Progenitor cell of endocrine pancreas (in vitro differentiated cells): Measurements from ENCODE around the gene SLC16A8. TPM values are rescaled to one million over a fixed set of nuclear protein-coding genes. Genes with fewer than 3 reads are reported as not detected.
"Not testable (repeated sequence)": the region's sequence is repeated elsewhere in the genome, so short reads cannot be mapped to it uniquely, and the experiment has no call there.

Experiments
- DNase-seq: peaks from one replicate; pipeline ENCODE4 v3.0.0; 2021; ENCODE audit warnings: low spot score; ENCODE audit not compliant: unreplicated experiment
- H3K27ac Mint-ChIP-seq: 2 replicates; pipeline ENCODE4 v1.8.0; 2021; ENCODE audit warnings: mild to moderate bottlenecking, moderate library complexity, mixed read lengths
- H3K27me3 Mint-ChIP-seq: 2 replicates; pipeline ENCODE4 v1.8.0; 2021; ENCODE audit warnings: mixed read lengths
- H3K36me3 Mint-ChIP-seq: 2 replicates; pipeline ENCODE4 v1.8.0; 2022; ENCODE audit warnings: mixed read lengths; ENCODE audit not compliant: insufficient read depth
- H3K4me1 Mint-ChIP-seq: 2 replicates; pipeline ENCODE4 v1.8.0; 2021; ENCODE audit warnings: low read depth, mixed read lengths
- H3K4me3 Mint-ChIP-seq: 2 replicates; pipeline ENCODE4 v1.8.0; 2021; ENCODE audit warnings: low read depth, mild to moderate bottlenecking, moderate library complexity, mixed read lengths
- H3K9me3 Mint-ChIP-seq: 2 replicates; pipeline ENCODE4 v1.8.0; 2021; ENCODE audit warnings: low read depth, mixed read lengths
- total RNA-seq: library from RNA; stranded (reverse); gene quantifications from 2 replicates; pipeline ENCODE4 v1.2.1, GENCODE V29; 2021
- TF ChIP-seq, protein P1 (sequence below): fragments of 200-600 bp; sonication (generic); IDR thresholded peaks from one replicate; pipeline ENCODE4 v1.5.0; 2021; ENCODE audit warnings: antibody characterized with exemption, mild to moderate bottlenecking; ENCODE audit not compliant: unreplicated experiment

The SLC16A8 gene
- total RNA-seq, 1 donor from 2014 or later, result 2.6 TPM

GRCh38 chr22:38040953-38041759 is 42.8 kb downstream of the SLC16A8 start:
- H3K36me3 Mint-ChIP-seq, result no peaks in the 10 kb centered on the region
- TF ChIP-seq, protein P1, sequence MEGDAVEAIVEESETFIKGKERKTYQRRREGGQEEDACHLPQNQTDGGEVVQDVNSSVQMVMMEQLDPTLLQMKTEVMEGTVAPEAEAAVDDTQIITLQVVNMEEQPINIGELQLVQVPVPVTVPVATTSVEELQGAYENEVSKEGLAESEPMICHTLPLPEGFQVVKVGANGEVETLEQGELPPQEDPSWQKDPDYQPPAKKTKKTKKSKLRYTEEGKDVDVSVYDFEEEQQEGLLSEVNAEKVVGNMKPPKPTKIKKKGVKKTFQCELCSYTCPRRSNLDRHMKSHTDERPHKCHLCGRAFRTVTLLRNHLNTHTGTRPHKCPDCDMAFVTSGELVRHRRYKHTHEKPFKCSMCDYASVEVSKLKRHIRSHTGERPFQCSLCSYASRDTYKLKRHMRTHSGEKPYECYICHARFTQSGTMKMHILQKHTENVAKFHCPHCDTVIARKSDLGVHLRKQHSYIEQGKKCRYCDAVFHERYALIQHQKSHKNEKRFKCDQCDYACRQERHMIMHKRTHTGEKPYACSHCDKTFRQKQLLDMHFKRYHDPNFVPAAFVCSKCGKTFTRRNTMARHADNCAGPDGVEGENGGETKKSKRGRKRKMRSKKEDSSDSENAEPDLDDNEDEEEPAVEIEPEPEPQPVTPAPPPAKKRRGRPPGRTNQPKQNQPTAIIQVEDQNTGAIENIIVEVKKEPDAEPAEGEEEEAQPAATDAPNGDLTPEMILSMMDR, result no peak
- peak overlapping the region; percentile 2 for H3K27ac Mint-ChIP-seq
- H3K9me3 Mint-ChIP-seq, result no peaks in the 10 kb centered on the region
- no peak overlapping the region for H3K4me3 Mint-ChIP-seq
- DNase-seq, result no peak
- peaks cover 18% of the 10 kb centered on the region for H3K27me3 Mint-ChIP-seq
- no peaks in the 10 kb centered on the region for H3K4me1 Mint-ChIP-seq

DNA sequence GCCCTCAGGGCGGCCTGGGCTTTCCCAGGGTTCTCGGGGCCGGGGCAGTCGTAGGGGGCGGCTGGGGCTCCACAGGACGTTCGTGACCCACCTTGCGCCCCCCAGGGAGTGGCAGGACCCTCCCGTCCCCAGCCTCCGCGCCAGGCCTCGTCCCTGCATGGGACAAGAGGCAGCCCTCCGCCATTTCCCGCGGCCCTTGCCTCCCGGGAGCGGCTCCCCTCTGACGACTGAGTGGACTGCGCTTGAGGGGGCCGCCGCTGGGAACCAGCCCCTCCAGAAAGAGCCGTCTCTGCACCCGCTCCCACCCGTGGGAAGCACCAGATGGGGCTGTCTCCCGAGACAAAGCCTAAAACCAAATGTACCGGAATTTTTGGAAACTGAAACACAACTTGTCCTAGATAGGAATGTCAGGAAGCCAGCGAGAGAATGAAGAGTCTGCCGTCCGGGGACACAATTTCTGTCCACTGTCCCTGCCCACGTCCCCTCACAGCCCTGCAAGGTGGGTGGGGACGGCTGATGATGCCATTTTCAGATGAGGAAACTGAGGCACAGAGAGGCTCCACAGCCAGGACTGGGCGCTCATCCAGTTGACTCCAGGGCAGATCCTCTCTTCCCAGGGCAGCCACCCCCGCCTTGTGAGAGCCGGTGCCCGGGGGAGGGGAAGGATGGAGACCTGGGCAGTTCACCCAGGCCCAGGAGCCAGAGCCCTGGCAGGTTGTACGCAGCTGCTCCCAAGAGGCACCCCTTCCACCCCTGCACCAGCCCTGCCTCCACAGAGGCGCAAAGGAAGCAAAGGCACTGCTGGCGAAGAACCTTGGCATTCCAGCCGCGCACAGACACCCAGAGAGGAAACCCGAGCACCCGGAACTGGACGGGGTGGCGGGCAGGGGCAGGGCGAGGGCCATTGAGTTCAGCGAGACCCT is 44.8 kb downstream of the SLC16A8 start:
- Mint-ChIP-seq H3K27ac (no peak overlapping the region), H3K36me3 (no peaks in the 10 kb centered on the region), H3K4me3 (no peak overlapping the region), H3K27me3 (peaks cover 18% of the 10 kb centered on the region), H3K9me3 (no peaks in the 10 kb centered on the region), H3K4me1 (peaks cover 4% of the 10 kb centered on the region)
- DNase-seq, result no peak
- TF ChIP-seq, protein P1, result no peak

GRCh38 chr22:38038426-38038825 is 45.6 kb downstream of the SLC16A8 start:
- Mint-ChIP-seq H3K4me3 (no peak overlapping the region), H3K27me3 (peaks cover 18% of the 10 kb centered on the region), H3K9me3 (no peaks in the 10 kb centered on the region), H3K4me1 (peaks cover 6% of the 10 kb centered on the region), H3K27ac (no peak overlapping the region), H3K36me3 (no peaks in the 10 kb centered on the region)
- TF ChIP-seq, protein P1, result no peak
- no peak for DNase-seq

GRCh38 chr22:38037367-38038150 is 46.4 kb downstream of the SLC16A8 start:
- H3K4me3 Mint-ChIP-seq, H3K4me1 Mint-ChIP-seq, H3K9me3 Mint-ChIP-seq: not testable (repeated sequence)

GRCh38 chr22:38036392-38037062 is 47.5 kb downstream of the SLC16A8 start:
- Mint-ChIP-seq H3K4me1 (peaks cover 6% of the 10 kb centered on the region), H3K4me3 (no peak overlapping the region), H3K27me3 (peaks cover 6% of the 10 kb centered on the region), H3K36me3 (no peaks in the 10 kb centered on the region), H3K27ac (no peak overlapping the region), H3K9me3 (no peaks in the 10 kb centered on the region)
- TF ChIP-seq, protein P1, result no peak
- no peak for DNase-seq

More at GRCh38 chr22:38037367-38038150, 46.4 kb downstream of the SLC16A8 start:
- H3K27ac Mint-ChIP-seq, H3K36me3 Mint-ChIP-seq, DNase-seq: not testable (repeated sequence)
- H3K27me3 Mint-ChIP-seq, result peaks cover 16% of the 10 kb centered on the region
